HG03108 (cell line): Measurements from ENCODE around the gene MSL3B.

Source experiments
- ATAC-seq: cut with Tn5 transposase; IDR thresholded peaks from one replicate; pipeline ENCODE4 v1.9.1; 2021; ENCODE audit warnings: moderate library complexity; ENCODE audit not compliant: unreplicated experiment

Gene MSL3B

DNA sequence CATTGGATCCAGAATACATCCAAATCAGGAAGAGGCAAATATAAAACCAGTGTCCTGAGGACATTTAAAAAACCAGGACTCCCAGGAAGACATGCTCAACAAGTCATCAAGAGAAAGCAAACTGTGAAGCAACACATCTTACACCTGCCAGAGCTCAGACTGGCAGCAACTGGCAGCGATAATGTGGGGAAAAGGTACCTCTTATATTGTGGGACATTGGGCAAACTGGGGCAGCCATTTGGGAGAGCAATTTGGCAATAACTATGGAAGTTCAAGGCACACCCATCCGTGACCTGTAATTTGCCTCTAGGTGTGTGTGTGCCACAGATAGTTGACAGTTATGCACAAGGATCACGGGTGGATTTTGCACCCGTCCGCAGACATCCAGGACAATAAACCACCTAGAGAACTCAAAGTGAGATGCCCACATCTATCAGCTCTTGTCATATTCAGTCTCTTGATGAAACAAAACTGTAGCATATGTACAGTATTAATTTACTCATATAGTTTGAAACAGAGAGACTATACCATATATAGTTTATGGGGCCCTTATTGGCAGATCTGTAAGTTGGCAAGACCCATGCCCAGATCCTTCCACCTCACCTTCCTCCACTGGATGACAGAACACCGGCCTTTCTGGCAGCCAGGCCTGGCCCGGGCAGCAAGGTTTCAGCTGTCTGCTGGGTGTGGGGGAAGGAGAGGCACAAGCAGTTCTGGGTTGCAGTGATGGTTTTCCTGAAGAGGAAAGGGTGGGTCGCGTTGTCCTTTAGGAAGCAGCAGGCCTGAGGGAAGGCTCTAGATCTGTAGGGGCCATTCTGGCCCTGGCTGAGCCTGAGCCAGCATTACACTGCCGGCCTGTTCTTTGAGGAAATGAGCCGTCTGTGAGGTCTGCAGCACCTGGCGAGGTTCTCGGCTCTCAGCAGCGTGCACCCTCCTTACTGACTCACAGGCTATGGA, 32.7 kb downstream of the MSL3B start:
- ATAC-seq, result no peak

DNA sequence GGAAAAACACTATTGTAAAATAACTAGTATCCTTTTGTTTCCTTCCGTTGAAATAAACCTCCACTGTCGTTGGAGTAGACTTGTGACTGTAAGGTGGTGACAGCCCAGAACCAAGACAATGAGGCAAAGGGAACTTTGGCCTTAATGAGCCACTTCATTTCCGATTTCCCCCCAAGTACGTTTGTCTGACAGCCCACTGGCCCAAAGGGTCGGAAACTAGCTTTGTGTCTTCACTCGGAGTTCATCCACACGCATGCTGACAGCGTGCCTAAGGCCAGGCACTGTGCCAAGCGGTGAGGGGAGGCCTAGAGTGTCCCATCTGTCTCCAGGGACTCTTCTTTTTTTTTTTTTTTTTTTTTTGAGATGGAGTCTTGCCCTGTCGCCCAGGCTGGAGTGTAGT, 34.8 kb downstream of the MSL3B start:
- ATAC-seq, result no peak

DNA sequence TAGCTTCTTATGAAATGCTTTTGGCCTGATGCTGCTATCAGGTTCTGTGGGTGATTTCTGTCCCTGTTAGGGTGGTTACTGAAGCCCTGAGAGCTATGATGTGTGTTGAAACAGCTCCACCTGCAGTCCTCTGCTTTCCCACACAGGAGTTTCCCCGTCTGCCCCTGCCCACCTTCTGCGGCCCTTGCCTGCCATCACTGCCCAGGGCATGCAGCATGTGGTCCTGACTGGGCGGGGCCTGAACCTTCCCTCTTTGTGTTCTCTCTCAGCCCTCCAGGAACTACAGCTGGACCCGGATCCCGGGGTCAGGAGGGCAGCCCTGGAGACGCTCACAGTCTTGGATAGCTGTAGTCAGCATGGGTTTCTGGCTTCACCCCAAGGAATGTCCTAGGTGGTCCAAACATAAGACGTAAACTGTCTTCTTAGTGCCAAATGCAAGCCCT, 35.3 kb downstream of the MSL3B start:
- no peak for ATAC-seq

- ATAC-seq, result no peak
Observed at GRCh38 chr2:233832414-233832813, 35.8 kb downstream of the MSL3B start.

DNA sequence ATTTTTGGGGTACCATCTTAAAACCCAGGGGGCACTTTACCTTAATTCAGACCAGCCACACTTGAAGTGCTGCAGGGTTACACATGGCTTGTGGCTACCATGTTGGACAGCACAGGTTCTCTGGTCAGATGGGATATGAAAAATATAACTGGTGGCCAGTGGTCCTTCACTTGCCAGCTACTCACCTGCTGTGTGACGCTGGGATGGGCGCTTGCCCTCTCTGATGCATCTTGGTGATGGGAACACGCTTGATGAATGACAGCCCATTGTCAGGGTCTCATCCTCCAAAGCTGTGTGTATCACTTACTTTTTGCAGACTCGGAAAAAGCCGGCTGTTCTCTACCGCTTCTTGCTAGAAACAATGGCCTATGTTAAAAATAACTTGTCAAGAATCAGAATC, 36.3 kb downstream of the MSL3B start:
- ATAC-seq, result no peak

DNA sequence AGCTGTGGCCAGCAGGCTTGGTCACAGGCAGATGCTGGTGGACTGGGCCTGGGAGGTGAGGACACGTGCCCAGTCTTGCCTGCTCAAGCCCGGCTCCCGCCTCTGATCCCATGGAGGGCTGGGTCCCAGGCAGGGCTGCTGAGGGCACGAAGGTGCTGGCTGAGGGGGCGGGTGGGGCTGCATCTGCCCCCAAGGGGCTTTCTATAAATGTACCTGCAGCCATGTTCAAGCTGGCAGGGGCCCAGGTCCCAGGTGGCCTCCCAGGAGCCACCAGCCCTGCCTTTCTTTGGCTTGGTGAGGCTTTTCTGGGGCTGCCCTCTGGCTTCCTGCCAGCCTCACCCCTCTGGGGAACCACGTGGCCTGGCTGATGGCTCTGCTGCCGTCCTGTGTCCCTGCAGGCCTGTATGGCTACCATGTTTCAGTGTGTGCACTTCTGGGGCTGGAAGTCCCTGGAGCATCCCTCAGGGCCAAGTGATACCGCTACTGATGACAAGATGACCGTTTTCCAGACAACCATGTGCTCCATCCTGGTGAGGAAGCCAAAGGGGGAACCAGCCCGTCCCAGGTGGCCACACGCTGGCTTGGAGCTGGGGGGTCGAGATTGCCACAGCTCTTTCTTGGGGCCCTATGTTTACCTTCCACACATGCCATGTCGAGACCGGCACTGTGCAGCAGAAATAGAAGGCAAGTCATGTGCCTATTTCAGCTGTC, 37.0 kb downstream of the MSL3B start:
- no peak for ATAC-seq

GRCh38 chr2:233830111-233830802, 37.9 kb downstream of the MSL3B start:
- ATAC-seq, result no peak

- no peak for ATAC-seq
Observed at GRCh38 chr2:233829193-233830110, 38.7 kb downstream of the MSL3B start.

- no peak for ATAC-seq
Observed at GRCh38 chr2:233828546-233829192, 39.5 kb downstream of the MSL3B start.

- ATAC-seq, result no peak
Observed at GRCh38 chr2:233824373-233824772, 43.8 kb downstream of the MSL3B start.

GRCh38 chr2:233823731-233824121, 44.5 kb downstream of the MSL3B start:
- ATAC-seq, result no peak

DNA sequence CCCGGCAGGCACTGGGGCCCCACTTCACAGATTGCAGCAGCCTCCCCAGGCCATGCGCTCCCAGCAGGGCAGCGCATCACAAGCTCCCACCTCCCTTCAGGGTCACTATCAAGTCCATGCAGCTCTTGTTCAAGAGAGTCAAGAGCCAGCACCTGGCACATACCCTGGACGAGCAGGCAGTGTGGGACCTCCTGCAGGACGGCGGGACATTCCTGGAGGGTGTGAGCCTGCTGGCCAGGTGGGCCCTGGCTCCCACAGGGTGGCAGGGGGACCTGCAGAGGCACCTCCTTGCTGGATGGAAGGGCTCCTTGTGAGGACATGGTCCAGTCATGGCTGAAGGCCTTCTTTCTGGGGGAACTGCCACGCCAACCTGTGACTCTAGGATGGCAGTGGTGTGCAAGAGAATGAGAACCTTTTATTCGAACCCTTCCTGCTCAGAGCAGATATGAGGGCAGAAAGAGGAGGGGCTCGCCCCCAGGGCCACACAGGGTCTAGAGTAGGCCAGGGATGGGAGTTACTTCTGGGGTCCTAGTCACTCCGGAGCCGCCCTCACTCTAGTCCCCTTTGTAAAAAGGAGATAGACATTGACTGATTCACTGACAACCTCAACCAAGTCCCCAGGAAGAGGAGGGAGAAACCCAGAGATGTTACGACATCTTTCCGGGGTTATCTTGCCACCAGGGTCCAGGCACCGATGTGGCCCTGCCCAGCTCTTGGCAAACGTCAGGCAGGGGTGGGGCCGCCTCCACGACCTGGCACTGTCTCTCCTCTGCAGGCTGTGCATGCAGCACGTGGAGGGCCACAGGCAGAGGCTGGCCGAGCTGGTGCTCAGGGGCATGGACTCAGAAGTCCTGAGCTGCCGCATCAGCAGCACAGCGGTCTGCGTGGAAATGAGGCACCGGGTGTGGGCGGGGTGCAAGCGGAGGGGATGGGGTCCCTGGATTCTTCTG, 45.1 kb downstream of the MSL3B start:
- ATAC-seq, result no peak

GRCh38 chr2:233822101-233822771, 46.0 kb downstream of the MSL3B start:
- no peak for ATAC-seq

GRCh38 chr2:233821709-233822100, 46.5 kb downstream of the MSL3B start:
- ATAC-seq, result no peak

GRCh38 chr2:233821196-233821595, 47.0 kb downstream of the MSL3B start:
- no peak for ATAC-seq

DNA sequence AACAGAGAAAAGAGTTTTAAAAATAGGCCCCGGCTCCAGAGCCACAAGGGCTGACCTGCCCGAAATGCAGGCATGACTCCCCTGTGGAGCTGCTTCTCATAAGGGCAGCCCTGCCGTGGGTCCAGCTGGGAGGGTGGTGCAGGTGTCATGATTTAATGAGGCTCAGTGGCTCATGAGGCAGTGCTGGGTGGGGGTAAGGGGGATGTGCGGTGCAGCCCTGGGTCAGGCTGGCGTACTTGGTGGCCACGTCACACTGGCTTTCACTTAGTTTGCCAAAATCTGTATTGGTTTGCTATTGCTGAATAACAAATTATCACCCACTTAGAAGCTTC, 47.4 kb downstream of the MSL3B start:
- ATAC-seq, result no peak

DNA sequence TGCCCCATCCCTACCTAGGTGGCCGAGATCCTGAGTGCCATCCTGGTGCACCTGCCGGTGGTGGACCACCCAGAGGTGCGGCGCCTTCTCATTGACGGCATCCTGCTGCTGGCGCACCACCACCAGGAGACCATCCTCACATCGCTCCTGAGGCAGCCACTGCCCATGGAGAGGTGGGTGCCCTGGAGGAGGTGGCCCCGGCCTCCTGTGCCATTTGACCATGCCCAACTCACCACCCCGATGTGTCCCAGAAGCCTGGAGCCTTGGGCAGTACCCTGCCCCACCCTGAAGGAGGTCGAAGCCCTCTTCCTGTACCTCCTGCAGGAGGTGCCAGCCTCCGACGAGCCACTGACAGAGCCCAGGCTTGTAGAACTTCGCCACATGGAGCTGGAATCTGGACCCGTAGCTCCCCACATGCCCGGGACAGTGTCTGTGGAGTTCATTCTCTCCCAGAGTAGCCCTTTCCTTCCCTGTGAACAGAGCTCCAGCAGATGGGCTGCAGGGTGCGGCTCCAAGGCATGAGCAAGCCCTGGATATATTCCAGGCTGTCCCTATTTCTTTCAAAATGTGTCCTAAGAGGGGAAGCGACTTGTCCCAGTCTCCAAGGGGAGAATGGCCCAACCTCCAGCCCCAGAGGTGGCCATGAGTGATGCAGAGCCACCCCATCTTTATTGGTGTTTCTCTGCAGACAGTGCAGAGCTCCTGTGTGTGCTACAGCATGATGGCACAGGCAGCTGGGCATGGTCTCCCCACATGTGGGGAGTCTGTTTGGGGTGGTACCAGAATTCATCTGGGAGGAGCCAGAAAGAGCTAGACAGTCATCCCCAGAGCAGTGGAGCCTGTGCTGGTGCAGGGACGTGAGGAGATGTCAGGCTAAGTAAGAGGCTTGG, 48.1 kb downstream of the MSL3B start:
- no peak for ATAC-seq
